T-helper 2 cell treated with Interferon-gamma antibody and Interleukin-4, amounts not matched to agents 5 μg/mL and 100 μg/mL, for 36 hours (primary cell): ENCODE data around the gene PTTG2.

Source experiments
- DNase-seq: peaks from one replicate; pipeline ENCODE4 v3.0.0; 2021; ENCODE audit warnings: low spot score
- H3K27ac Mint-ChIP-seq: one replicate; pipeline ENCODE4 v1.8.0; 2021; ENCODE audit warnings: mild to moderate bottlenecking, mixed read lengths
- H3K27me3 Mint-ChIP-seq: one replicate; pipeline ENCODE4 v1.8.0; 2021; ENCODE audit warnings: low read depth, mixed read lengths
- H3K36me3 Mint-ChIP-seq: one replicate; pipeline ENCODE4 v1.8.0; 2021; ENCODE audit warnings: low read depth, mixed read lengths
- H3K4me1 Mint-ChIP-seq: one replicate; pipeline ENCODE4 v1.8.0; 2021; ENCODE audit warnings: low read depth, mixed read lengths
- H3K4me3 Mint-ChIP-seq: one replicate; pipeline ENCODE4 v1.8.0; 2022; ENCODE audit warnings: mild to moderate bottlenecking, moderate library complexity, mixed read lengths
- H3K9me3 Mint-ChIP-seq: one replicate; pipeline ENCODE4 v1.8.0; 2021; ENCODE audit warnings: mixed read lengths

PTTG2 gene

GRCh38 chr4:37946503-37947179, 13.6 kb upstream of the PTTG2 start:
- Mint-ChIP-seq H3K4me1 (peaks cover 10% of the 10 kb centered on the region), H3K4me3 (no peak overlapping the region), H3K27ac (no peak overlapping the region), H3K9me3 (no peaks in the 10 kb centered on the region), H3K36me3 (peaks cover 7% of the 10 kb centered on the region), H3K27me3 (no peaks in the 10 kb centered on the region)
- no peak for DNase-seq

GRCh38 chr4:37948542-37948941, 11.7 kb upstream of the PTTG2 start:
- Mint-ChIP-seq H3K27ac (no peak overlapping the region), H3K4me1 (peaks cover 12% of the 10 kb centered on the region), H3K27me3 (no peaks in the 10 kb centered on the region), H3K4me3 (no peak overlapping the region), H3K9me3 (no peaks in the 10 kb centered on the region), H3K36me3 (peaks cover 14% of the 10 kb centered on the region)
- DNase-seq: no peak

- Mint-ChIP-seq H3K27ac (no peak overlapping the region), H3K4me3 (no peak overlapping the region), H3K36me3 (peaks cover 16% of the 10 kb centered on the region), H3K27me3 (no peaks in the 10 kb centered on the region), H3K4me1 (peaks cover 17% of the 10 kb centered on the region), H3K9me3 (no peaks in the 10 kb centered on the region)
- no peak for DNase-seq
Observed at GRCh38 chr4:37949636-37950426, 10.4 kb upstream of the PTTG2 start.

- H3K4me1 Mint-ChIP-seq: peaks cover 12% of the 10 kb centered on the region
- H3K27ac Mint-ChIP-seq: no peak overlapping the region
- no peaks in the 10 kb centered on the region for H3K27me3 Mint-ChIP-seq
- peaks cover 13% of the 10 kb centered on the region for H3K36me3 Mint-ChIP-seq
- no peak for DNase-seq
- H3K4me3 Mint-ChIP-seq: no peak overlapping the region
- H3K9me3 Mint-ChIP-seq: no peaks in the 10 kb centered on the region
Observed at GRCh38 chr4:37951461-37952352, 8.5 kb upstream of the PTTG2 start.

GRCh38 chr4:37953156-37953555, 7.0 kb upstream of the PTTG2 start:
- H3K4me1 Mint-ChIP-seq: peaks cover 12% of the 10 kb centered on the region
- DNase-seq: no peak
- H3K9me3 Mint-ChIP-seq: no peaks in the 10 kb centered on the region
- no peaks in the 10 kb centered on the region for H3K27me3 Mint-ChIP-seq
- H3K4me3 Mint-ChIP-seq: no peak overlapping the region
- H3K36me3 Mint-ChIP-seq: peaks cover 13% of the 10 kb centered on the region
- H3K27ac Mint-ChIP-seq: no peak overlapping the region

- Mint-ChIP-seq H3K4me3 (no peak overlapping the region), H3K9me3 (no peaks in the 10 kb centered on the region), H3K27ac (no peak overlapping the region), H3K27me3 (no peaks in the 10 kb centered on the region), H3K36me3 (peaks cover 14% of the 10 kb centered on the region), H3K4me1 (peaks cover 11% of the 10 kb centered on the region)
- no peak for DNase-seq
Observed at GRCh38 chr4:37953620-37954293, 6.4 kb upstream of the PTTG2 start.

- Mint-ChIP-seq H3K9me3 (no peaks in the 10 kb centered on the region), H3K4me1 (peaks cover 7% of the 10 kb centered on the region), H3K27me3 (no peaks in the 10 kb centered on the region), H3K4me3 (no peak overlapping the region), H3K27ac (no peak overlapping the region), H3K36me3 (peaks cover 9% of the 10 kb centered on the region)
- DNase-seq: no peak
Observed at GRCh38 chr4:37956941-37957340, 3.3 kb upstream of the PTTG2 start.

GRCh38 chr4:37958932-37959331, 1.3 kb upstream of the PTTG2 start:
- Mint-ChIP-seq H3K27me3 (no peaks in the 10 kb centered on the region), H3K36me3 (peaks cover 5% of the 10 kb centered on the region), H3K4me3 (no peak overlapping the region), H3K9me3 (no peaks in the 10 kb centered on the region), H3K4me1 (peaks cover 7% of the 10 kb centered on the region), H3K27ac (no peak overlapping the region)
- DNase-seq: no peak

- Mint-ChIP-seq H3K27me3 (no peaks in the 10 kb centered on the region), H3K4me3 (no peak overlapping the region), H3K4me1 (no peaks in the 10 kb centered on the region), H3K36me3 (peaks cover 3% of the 10 kb centered on the region), H3K9me3 (no peaks in the 10 kb centered on the region), H3K27ac (no peak overlapping the region)
- no peak for DNase-seq
Observed at GRCh38 chr4:37960679-37961450, 667 bp downstream of the PTTG2 start.

- H3K9me3 Mint-ChIP-seq: no peaks in the 10 kb centered on the region
- no peaks in the 10 kb centered on the region for H3K27me3 Mint-ChIP-seq
- peaks cover 3% of the 10 kb centered on the region for H3K36me3 Mint-ChIP-seq
- H3K4me3 Mint-ChIP-seq: no peak overlapping the region
- peak overlapping the region; percentile 28 for H3K27ac Mint-ChIP-seq
- no peaks in the 10 kb centered on the region for H3K4me1 Mint-ChIP-seq
- DNase-seq: no peak
Observed at GRCh38 chr4:37964734-37965457, 4.7 kb downstream of the PTTG2 start.

- no peak for DNase-seq
- Mint-ChIP-seq H3K27me3 (no peaks in the 10 kb centered on the region), H3K27ac (no peak overlapping the region), H3K9me3 (no peaks in the 10 kb centered on the region), H3K4me1 (peaks cover 7% of the 10 kb centered on the region), H3K4me3 (no peak overlapping the region), H3K36me3 (peaks cover 3% of the 10 kb centered on the region)
Observed at GRCh38 chr4:37966044-37966443, 5.8 kb downstream of the PTTG2 start.

GRCh38 chr4:37967736-37968135, 7.5 kb downstream of the PTTG2 start:
- Mint-ChIP-seq H3K4me3 (no peak overlapping the region), H3K9me3 (no peaks in the 10 kb centered on the region), H3K27ac (peak overlapping the region; percentile 11), H3K27me3 (no peaks in the 10 kb centered on the region), H3K36me3 (peaks cover 3% of the 10 kb centered on the region), H3K4me1 (peaks cover 7% of the 10 kb centered on the region)
- no peak for DNase-seq
